GM18499 (cell line): ENCODE results near the gene CPA5.

ENCODE experiments used
- ATAC-seq: cut with Tn5 transposase; IDR thresholded peaks from one replicate; pipeline ENCODE4 v1.9.1; 2021; ENCODE audit warnings: moderate number of reproducible peaks; ENCODE audit not compliant: insufficient read depth, unreplicated experiment

Gene CPA5

DNA sequence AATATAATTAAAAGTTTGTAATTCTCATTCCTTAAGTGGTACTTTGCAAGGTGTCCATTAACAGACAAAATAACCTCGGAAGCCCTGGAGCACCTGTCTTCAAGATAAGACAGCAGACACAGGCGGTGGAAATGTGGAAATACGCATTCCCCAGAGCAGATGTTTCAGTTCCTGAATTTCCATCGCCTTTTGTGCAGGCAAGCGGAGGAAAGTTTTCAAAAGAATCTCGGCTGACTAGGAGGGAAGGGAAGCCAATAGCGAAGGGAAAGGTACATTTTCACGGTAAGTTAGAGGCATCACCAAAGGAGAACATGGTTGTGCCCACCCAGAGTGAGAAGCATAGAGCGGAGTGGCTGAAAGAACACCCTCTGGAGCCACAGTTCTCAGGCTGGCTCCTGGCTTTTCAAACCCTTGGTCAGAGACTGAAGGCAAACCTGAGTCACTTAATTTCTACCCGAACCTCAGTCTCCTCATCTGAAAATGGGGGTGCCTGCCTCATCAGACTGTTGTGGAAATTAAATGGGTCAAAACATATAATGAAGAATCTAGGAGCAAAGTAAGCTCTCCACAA, 49.3 kb downstream of the CPA5 start:
- no peak for ATAC-seq

GRCh38 chr7:130394421-130395195, 50.0 kb downstream of the CPA5 start:
- no peak for ATAC-seq

- ATAC-seq: no peak
Observed at GRCh38 chr7:130395421-130395820, 50.8 kb downstream of the CPA5 start.

- no peak for ATAC-seq
Observed at GRCh38 chr7:130396109-130396508, 51.5 kb downstream of the CPA5 start.

DNA sequence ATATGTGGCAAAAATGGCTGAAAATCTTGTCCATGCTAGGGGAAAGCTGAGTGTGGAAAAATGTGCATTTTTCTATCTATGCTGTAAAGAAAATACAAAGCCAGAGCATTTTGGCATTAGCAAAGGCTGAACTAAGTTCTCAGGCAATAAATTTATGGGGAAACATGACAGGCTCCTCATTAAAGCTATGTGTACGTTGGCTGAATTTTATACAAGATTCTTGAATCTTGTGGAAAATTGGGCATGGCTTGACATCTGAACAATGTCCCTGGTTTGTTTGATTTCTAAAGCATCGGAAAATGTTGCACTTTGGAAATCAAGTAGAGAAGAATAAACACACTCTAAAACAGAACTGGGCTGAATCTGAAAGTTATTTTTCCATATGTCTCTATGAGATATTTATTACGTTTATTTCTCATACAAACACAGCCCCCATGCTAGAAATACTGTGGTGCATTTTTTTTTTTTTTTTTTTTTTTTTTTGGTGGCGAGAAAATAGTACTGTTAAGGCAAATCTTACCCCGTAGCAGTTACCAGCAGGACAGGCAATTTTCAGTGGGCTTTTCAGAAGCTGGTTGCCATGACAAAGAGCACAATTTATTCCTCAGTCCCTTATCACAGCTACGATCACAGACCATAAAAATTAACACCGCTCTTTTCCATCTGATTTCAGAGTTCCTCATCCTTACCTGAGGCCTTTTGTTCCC, 52.6 kb downstream of the CPA5 start:
- no peak for ATAC-seq

DNA sequence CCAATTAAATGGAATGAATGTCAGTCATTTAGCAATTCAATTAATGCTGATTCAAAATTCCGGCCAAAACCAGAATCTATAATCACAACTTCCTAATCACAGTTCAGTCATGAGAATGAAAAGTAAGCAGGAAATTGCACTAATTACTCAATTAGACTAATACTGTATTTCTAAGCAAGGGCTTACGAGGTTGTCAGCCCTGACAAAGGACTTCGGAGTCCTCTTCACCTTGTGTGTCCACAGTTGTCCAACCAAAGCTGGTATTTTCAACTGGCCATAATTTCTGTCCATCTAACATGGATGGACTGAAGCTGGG, 53.1 kb downstream of the CPA5 start:
- no peak for ATAC-seq

DNA sequence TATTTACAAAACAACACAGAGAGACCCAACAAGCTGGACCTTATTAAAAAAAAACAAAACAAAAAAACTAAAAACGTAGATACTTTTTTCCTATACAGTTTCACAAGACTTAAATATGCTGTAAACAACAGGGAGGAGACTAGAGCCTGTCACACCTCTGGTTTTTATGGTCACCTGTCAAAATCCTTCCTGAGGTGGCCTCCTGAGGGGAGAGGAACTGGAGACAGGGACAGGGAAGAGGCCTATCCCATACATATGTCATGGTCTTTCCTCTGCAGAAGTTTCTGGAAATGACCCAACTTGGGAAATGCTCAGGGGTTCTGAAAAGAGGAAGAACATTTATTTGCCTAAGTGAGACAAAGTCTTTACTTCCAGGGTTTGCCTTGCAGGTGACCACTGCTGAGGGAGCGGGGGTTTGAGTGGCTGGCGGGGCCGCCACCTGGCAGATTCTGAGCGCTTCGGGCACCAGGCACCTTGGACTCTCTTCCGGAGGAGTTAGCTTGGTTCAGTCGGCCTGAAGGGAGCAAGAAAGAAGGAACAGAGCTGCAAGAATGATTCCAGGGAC, 54.0 kb downstream of the CPA5 start:
- no peak for ATAC-seq

DNA sequence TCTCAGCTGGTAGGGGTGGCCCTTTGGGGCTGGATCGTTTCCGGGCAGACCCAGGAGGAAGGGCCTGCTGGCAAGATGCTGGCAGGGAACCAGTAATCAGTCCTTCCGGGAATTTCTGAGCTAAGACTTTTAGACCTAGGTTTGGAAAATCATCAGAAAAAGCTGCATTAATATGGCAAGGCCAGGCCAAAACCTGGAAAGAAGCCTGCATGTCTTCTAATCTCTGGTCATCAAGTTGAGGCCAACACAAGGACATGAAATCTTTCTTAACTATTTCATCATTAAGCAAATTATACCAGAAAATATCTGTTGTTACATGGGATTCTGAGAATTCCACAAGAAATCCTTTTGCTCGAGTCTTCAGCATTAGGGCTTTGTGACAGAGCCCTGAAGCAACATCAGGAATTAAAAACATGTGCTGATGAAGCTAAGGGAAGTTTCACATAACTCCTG, 55.5 kb downstream of the CPA5 start:
- no peak for ATAC-seq

DNA sequence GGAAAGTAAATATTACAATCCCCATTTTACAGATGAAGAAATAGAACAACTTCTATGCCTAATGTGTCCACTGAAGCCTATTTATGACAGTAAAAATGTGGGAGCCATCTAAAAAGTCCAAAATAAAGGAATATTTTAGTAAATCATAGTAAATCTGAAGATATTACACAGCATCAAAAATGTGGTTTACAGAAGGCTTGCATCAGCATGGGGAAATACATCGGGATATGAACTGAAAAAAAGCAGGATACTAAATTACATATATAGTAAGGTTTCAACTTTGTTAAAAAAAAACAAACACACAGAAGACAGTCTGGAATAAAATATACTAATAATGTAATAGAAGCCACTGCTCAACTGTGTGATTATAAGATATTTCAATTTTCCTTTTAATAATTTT, 56.5 kb downstream of the CPA5 start:
- ATAC-seq: no peak

GRCh38 chr7:130401578-130401977, 57.0 kb downstream of the CPA5 start:
- ATAC-seq: no peak

- no peak for ATAC-seq
Observed at GRCh38 chr7:130405003-130405402, 60.4 kb downstream of the CPA5 start.

- ATAC-seq: no peak
Observed at GRCh38 chr7:130409067-130409711, 64.6 kb downstream of the CPA5 start.

GRCh38 chr7:130409712-130410072, 65.1 kb downstream of the CPA5 start:
- no peak for ATAC-seq

GRCh38 chr7:130410868-130411541, 66.4 kb downstream of the CPA5 start:
- ATAC-seq: no peak

- no peak for ATAC-seq
Observed at GRCh38 chr7:130413201-130413600, 68.6 kb downstream of the CPA5 start.

- no peak for ATAC-seq
Observed at GRCh38 chr7:130415006-130415405, 70.4 kb downstream of the CPA5 start.

GRCh38 chr7:130417213-130417612, 72.6 kb downstream of the CPA5 start:
- no peak for ATAC-seq

DNA sequence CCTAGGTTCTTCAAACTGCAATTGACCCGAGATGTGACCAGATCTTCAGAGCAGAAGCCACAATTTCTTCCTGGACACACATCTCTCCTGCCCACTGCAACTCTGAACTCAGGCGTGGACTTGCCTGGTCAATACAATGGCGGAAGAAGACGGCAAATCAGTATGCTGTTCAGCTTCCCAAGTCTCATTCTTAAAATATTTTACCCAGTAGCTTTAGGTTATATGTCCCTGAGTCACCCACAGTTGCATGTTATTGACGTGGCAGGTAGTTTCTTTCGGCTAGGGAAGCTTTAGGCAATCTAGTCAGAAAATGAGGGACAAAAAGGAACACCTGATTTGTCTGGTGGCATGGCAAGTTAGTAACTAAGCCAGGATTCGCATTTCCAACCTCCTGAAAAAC, 73.7 kb downstream of the CPA5 start:
- ATAC-seq: no peak
